ENCODE measurements around the gene CCNF. TPM values are rescaled to one million over a fixed set of nuclear protein-coding genes. Genes with fewer than 3 reads are reported as not detected.

Gene CCNF
- polyA plus RNA-seq (2011; rRNA removed), result 6.5 and 8.0 TPM in 2 replicates
- 10.6 and 12.4 TPM in 2 replicates for polyA plus RNA-seq (2012; cell fraction: cytosol; rRNA removed)
- 31.4 and 40.3 TPM in 2 replicates for polyA plus RNA-seq (2012; cell fraction: nucleus; rRNA removed)
- polyA plus RNA-seq (2017; fragmentation: RNase III; extraction: RNeasy Plus Mini Kit Qiagen cat#74134 plus additional on column Dnase treatment), result 13.4 to 15.1 TPM (median 14.4 TPM) in 3 replicates
- polyA minus RNA-seq (2011; rRNA and poly(A)+ RNA removed), result 23.6 and 29.5 TPM in 2 replicates

- no peak for FAIRE-seq
- POLR2A ChIA-PET, result interaction anchor here (2.9 kb wide), 1 partner anchor 45 kb away, joined by 9 read pairs; the partner anchor contains the start of gene TBC1D24
These were observed at the start of gene CCNF for GRCh38 chr16:2429034-2429770. Gene CCNF, plus strand, starts transcription at chr16:2429447. Its CDS starts 35 bp downstream, at chr16:2429482.

GRCh38 chr16:2383501-2383900, 45.7 kb upstream of the CCNF start:
- no peak overlapping the region for H3K4me2 ChIP-seq
- DNase-seq (ENCODE audit: low read depth in 1 of 2, low spot score in 1 of 2), result no peak
- TF ChIP-seq HOXA7 (CRISPR knock-in tag; IDR thresholded peaks at IDR 0.05) (no peak), PBX3 (IDR thresholded peaks at IDR 0.05) (no peak), EHMT2 (IDR thresholded peaks at IDR 0.05; ENCODE audit: low read depth) (no peak), RNF2 (IDR thresholded peaks at IDR 0.05; ENCODE audit: borderline replicate concordance, low read depth) (no peak), ELK1 (IDR thresholded peaks at IDR 0.05; ENCODE audit: low read depth, low read length) (no peak), FOSB (CRISPR knock-in tag; IDR thresholded peaks at IDR 0.05) (no peak), CHD4 (IDR thresholded peaks at IDR 0.05; ENCODE audit: borderline replicate concordance) (no peak), E2F6 (IDR thresholded peaks at IDR 0.05; ENCODE audit: borderline replicate concordance, low read depth) (no peak), NR3C1 (IDR thresholded peaks at IDR 0.05) (no peak), NFE2L2 (conservative IDR thresholded peaks at IDR 0.05; ENCODE audit: low read length) (no peak), ESRRA (IDR thresholded peaks at IDR 0.05; ENCODE audit: borderline replicate concordance, low read length) (no peak), HOXB5 (CRISPR knock-in tag; IDR thresholded peaks at IDR 0.05) (no peak), TP53 (CRISPR knock-in tag; IDR thresholded peaks at IDR 0.05) (no peak), MAZ (IDR thresholded peaks at IDR 0.05; ENCODE audit: borderline replicate concordance, low read depth, low read length) (no peak), ZSCAN20 (CRISPR knock-in tag; IDR thresholded peaks at IDR 0.05) (no peak), CHD2 (IDR thresholded peaks at IDR 0.05; ENCODE audit: low read length, partially characterized antibody) (no peak), FOSL2 (IDR thresholded peaks at IDR 0.05) (no peak), FOSL2 (CRISPR knock-in tag; IDR thresholded peaks at IDR 0.05) (no peak), RFX5 (IDR thresholded peaks at IDR 0.05) (no peak), HEYL (CRISPR knock-in tag; IDR thresholded peaks at IDR 0.05) (no peak)
- H3K9me3 ChIP-seq, result no peaks in the 10 kb centered on the region
- ChIA-PET POLR2A (no interaction called here), CTCF (interaction anchor here (2.0 kb wide), 1 partner anchor 39 kb away, joined by 4 read pairs; no protein-coding TSS in a partner anchor)
- WGBS (ENCODE audit: missing lambda C conversion rate), result 87% methylated on average over 1 of the region's 1 CpG
- no peak for FAIRE-seq
- no peaks in the 10 kb centered on the region for H3K4me1 ChIP-seq
- H3K4me3 ChIP-seq, result no peak overlapping the region
- no peak for ATAC-seq
- H3K27ac ChIP-seq, result no peak overlapping the region

More at GRCh38 chr16:2429034-2429770, at the start of gene CCNF:
- 0% methylated on average over 7 of the region's 103 CpGs for WGBS (ENCODE audit: missing lambda C conversion rate)
- CTCF ChIA-PET, result interaction anchor here (0.7 to 5.5 kb wide), 16 partner anchors 8 to 158 kb away, joined by 3 to 35 read pairs (median 4); partner anchors contain the start of gene ABCA3
- TF ChIP-seq RFX5 (IDR thresholded peaks at IDR 0.05) (0 out of 2 replicates have a peak, but pooled peaks have one; percentile 17), HES2 (IDR thresholded peaks at IDR 0.05) (no peak), MYC (IDR thresholded peaks at IDR 0.05; ENCODE audit: borderline replicate concordance, low read length) (0 out of 2 replicates have a peak, but pooled peaks have one; percentile 7), NR3C1 (IDR thresholded peaks at IDR 0.05) (no peak), ATOH8 (CRISPR knock-in tag; IDR thresholded peaks at IDR 0.05; ENCODE audit: low read depth) (no peak), POLR2A (IDR thresholded peaks at IDR 0.05; ENCODE audit: low read length) (peak; percentile 83), MAX (IDR thresholded peaks at IDR 0.05) (peak; percentile 89), JUN (IDR thresholded peaks at IDR 0.05) (peak in 1 of 2 experiments; percentile 56; a peak in 2 of 5 replicates), KDM5A (IDR thresholded peaks at IDR 0.05) (peak; percentile 76; the same call in 1 of the 2 replicates), E2F6 (IDR thresholded peaks at IDR 0.05; ENCODE audit: borderline replicate concordance, low read depth) (peak; percentile 92), MAZ (IDR thresholded peaks at IDR 0.05; ENCODE audit: borderline replicate concordance, low read depth, low read length) (no peak)
- H3K4me2 ChIP-seq, result peak within 1 kb of the TSS; percentile 95
- H3K27ac ChIP-seq, result peak within 1 kb of the TSS; percentile 84 to 98
- peak within 1 kb of the TSS; percentile 90 for H3K4me3 ChIP-seq
- DNase-seq (ENCODE audit: low read depth in 1 of 2, low spot score in 1 of 2) (peak; percentile 94 to 96), ATAC-seq (peak; percentile 84 to 95)
- no peaks in the 10 kb centered on the region for H3K9me3 ChIP-seq
- peaks cover 17% of the 10 kb centered on the region; the same call in 2 of the 3 replicates for H3K4me1 ChIP-seq
